GM19463 (cell line): ENCODE results near the gene TBC1D28.
A peak's percentile ranks its signal among the peaks of the same experiment; 100 is the strongest.
"Not testable (repeated sequence)": the region's sequence is repeated elsewhere in the genome, so short reads cannot be mapped to it uniquely, and the experiment has no call there.

ENCODE experiments used
- ATAC-seq: cut with Tn5 transposase; IDR thresholded peaks from one replicate; pipeline ENCODE4 v1.9.1; 2021; ENCODE audit warnings: mild to moderate bottlenecking, moderate library complexity; ENCODE audit not compliant: unreplicated experiment

The TBC1D28 gene

GRCh38 chr17:18644291-18644690 lies at the start of gene TBC1D28:
Gene TBC1D28 (minus strand): TSS chr17:18644391. CDS start chr17:18641352, 3,039 bp downstream.
- not testable (repeated sequence) for ATAC-seq

GRCh38 chr17:18682668-18683067 lies 38.5 kb upstream of the TBC1D28 start:
- ATAC-seq, result not testable (repeated sequence)

DNA sequence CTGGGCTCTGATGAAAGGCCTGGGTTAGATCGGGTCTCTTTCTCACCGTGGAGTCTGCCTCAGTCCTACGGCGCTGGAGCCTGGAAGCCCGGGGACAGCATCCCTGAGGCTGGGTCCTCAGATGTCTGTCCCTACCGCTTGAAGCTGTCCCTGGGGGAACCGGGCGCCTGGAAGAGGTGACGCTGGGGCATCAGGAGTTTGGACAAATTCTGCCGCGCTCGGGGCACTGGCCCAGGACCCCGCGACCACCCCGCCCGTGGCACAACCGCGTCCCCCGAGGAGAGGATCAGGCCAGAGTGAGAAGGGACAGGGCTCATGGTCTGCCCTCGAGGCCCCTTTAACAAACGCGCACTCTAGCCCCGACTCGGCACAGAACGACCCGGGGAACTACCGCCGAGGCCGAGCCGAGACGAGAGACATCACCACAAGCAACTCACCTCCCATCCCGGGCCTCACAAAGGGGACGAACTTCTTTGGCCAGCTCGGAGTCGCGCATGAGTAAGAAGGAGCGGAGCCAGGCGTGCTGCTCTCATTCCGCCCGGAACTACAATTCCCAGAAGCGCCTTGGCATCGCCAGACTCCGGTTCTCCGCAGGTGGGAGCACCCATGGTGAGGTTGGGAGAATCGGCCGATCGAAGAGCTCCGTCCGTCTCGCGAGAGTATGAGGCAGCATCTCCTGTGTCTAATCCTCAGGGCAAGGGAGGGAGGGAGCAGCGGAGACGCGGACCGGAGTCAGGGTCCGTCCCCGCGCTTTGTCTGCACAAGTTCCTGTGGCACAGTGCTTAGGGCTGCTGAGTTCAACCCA lies 37.8 kb upstream of the TBC1D28 start, which contains the start of gene FOXO3B:
FOXO3B (minus strand) TSS at position 548 of the 805 bp plus-strand sequence. CDS start 663 bp downstream, outside the sequence.
- ATAC-seq, result peak; percentile 95

DNA sequence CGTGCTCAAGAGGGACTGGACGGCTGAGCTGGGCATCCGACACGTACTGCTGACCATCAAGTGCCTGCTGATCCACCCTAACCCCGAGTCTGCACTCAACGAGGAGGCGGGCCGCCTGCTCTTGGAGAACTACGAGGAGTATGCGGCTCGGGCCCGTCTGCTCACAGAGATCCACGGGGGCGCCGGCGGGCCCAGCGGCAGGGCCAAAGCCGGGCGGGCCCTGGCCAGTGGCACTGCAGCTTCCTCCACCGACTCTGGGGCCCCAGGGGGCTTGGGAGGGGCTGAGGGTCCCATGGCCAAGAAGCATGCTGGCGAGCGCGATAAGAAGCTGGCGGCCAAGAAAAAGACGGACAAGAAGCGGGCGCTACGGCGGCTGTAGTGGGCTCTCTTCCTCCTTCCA lies 33.2 kb upstream of the TBC1D28 start:
- ATAC-seq, result not testable (repeated sequence)

DNA sequence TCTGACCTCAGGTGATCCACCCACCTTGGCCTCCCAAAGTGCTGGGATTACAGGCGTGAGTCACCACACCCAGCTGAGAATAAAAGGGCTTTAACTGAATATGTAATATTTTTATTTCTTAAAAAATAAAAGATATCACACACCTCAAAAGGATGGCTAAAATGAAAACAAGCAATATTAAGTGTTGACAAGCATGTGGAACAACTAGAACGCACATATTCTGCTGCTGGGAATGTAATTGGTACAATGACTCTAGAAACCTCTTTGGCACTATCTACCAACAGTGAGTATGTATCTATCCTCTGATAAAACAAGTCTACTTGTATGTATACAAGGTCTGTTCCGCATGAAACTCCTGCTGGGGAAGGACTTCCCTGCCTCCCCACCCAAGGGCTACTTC lies 32.7 kb upstream of the TBC1D28 start:
- not testable (repeated sequence) for ATAC-seq

DNA sequence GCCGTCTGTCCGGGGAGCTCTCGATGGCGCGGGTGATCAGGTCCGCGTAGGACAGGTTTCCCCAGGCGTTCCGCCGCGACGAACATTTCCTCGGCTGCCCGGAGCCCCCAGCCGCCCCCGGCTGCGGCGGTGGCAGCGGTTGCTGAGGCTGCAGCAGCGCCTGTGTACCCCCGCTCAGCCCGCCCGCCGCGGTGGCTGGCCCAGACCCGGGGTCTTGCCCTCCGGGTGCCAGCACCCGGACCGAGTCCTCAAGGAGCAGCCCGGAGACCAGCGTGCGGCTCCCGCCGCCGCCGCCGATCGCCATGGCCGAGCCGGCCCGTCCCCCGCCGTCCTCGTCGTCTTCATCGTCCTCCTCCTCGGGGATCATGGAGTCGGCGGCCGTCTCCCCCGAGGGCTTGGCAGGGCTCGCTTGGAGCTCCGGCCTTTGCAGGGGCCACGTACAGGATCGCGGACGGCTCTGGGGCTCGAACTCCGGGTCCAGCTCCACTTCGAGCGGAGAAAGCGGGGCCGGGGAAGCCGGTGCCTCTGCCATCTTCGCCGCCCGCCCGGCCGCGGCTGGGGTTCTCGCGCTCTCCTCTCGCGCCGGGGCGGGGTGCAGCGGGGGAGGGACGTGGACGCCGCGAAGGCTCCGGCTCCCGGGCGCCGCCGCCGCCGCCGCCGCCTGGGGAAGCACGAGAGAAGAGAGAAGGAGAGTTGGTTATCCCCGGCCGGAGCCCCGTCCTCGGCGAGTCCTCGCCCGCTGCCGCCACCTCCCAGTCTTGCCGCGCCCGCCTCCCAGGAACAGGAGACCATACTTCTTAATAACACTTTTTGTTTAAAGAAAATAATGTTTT lies 28.4 kb upstream of the TBC1D28 start:
- not testable (repeated sequence) for ATAC-seq

DNA sequence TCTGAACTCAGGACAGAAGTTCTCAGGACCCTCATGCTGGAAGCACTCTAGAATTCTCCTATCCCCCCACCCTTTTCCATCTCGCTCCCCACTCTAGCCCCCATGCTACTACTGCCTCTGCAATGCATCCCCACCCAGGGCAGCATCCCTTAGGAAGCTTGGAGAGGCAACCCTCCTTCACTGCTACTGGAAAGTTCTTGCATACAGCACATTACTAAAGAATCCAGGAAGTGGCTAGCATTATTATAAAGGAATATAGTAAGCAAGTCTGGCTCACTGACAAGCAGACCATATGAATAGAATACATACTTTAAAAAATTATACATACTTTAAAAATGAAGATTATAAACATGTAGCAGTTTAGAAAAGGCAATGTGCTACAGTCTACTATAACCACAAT lies 24.4 kb upstream of the TBC1D28 start:
- ATAC-seq, result not testable (repeated sequence)

GRCh38 chr17:18667535-18667934 lies 23.3 kb upstream of the TBC1D28 start:
- ATAC-seq, result not testable (repeated sequence)

DNA sequence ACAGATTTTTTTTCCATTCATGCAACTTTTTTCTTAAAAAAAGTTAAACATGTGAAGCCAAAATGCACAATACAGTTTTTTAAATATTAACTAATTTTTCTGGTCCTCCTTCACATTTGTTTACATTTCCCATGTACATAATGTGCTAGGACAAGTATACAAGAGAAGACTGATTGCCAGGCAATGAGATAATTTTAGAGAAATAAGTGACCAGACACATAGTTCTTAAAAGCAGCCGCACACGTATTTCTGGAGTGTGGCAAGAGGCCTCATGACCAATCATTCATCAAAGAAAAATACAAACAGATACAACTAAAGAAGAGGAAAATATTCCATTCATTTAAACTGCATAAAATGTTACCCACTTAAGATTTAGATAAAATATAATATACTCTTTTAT lies 22.1 kb upstream of the TBC1D28 start:
- not testable (repeated sequence) for ATAC-seq

DNA sequence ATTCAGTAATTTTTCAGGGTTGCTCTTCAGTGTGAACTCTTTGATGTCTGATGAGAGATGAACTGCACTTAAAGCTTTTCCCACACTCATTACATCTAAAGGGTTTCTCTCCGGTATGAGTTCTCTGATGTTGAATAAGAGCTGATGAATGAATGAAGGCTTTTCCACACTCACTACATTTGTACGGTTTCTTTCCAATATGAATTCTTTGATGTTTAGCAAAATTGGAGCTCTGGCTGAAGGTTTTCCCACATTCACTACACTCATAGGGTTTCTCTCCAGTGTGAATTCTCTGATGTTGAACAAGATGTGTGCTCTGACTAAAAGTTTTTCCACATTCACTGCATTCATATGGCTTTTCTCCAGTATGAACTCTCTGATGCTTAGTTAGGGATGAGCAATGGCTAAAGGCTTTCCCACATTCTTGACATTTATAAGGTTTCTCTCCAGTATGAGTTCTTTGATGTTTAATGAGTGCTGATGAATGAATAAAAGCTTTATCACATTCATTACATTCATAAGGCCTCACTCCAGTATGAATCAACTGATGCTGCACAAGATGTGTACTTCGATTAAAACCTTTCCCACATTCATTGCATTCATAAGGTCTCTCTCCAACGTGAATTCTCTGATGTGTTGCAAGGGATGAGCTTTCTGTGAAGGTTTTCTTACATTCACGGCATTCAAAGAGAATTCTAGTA lies 17.9 kb upstream of the TBC1D28 start:
- not testable (repeated sequence) for ATAC-seq

DNA sequence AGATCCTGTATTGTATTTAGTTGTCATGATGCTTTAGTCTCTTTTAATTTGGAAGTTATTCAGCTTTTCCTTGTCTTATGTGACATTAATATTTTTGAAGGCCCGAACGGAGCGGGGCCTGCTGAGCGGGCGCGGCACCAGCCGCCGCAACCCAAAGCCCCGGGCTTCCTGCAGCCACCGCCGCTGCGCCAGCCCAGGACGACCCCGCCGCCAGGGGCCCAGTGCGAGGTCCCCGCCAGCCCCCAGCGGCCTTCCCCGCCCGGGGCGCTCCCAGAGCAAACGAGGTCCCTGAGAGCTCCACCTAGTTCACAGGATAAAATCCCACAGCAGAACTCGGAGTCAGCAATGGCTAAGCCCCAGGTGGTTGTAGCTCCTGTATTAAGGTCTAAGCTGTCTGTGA lies 5.9 kb upstream of the TBC1D28 start:
- not testable (repeated sequence) for ATAC-seq

DNA sequence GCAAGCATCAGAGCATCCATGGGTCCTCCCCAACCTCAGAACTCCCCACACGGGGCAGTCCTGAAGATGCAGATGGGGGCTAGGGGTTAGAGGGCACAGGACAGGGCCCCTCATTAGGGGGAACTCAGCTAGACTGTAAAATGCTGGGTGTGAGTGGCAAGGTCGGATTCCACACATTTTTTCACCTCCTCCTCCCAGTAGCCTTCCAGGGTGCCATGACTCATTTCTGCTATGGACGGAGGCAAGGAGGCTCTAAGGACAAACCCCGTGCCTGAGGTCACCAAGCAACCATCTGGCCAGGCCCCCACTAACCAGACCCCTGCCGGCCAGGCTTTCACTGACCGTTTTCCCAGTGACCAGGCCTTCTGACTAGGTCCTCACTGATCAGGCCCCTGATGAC lies 1.1 kb downstream of the TBC1D28 start:
- ATAC-seq, result not testable (repeated sequence)

DNA sequence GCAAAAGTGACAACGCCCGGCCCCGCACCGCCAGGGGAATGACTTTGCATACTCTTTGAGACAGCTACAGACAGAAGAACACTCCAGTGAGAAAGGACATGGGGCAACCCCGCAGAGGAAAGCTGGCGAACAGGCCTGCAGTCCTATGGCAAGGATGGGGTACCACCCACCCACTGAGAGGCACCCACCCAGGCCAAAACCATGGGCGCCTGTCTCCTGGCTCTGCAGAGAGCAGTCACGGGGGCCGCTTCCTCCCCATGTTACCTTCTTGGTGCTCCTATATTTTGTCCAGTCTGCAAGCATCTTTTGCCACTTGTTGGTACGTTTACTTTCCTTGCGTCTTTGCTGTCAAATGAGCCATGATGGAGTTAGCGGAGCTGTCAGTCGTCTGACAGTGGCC lies 5.8 kb downstream of the TBC1D28 start:
- ATAC-seq, result not testable (repeated sequence)

DNA sequence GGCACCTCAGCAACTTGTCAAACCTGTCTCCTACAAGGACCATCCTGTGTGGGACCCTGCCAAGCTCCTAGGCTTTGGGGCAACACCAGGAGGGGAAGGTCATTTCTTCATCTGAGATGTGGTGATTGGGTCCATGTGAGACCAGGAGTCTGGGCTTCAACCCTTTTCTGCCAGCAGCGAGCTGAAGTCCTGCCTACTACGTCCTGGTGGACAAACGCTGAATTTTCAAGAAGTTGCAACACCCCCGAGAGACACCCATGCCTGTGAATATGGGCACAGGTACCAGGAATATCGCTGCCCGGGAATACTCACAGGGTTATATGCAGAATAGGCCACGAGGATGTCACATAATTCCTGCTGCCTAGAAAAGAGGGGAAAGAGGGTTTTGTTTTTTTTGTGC lies 8.0 kb downstream of the TBC1D28 start:
- not testable (repeated sequence) for ATAC-seq

GRCh38 chr17:18635773-18636172 lies 8.4 kb downstream of the TBC1D28 start:
- ATAC-seq, result not testable (repeated sequence)

- ATAC-seq, result not testable (repeated sequence)
These were observed 9.5 kb downstream of the TBC1D28 start for GRCh38 chr17:18634550-18635263.

DNA sequence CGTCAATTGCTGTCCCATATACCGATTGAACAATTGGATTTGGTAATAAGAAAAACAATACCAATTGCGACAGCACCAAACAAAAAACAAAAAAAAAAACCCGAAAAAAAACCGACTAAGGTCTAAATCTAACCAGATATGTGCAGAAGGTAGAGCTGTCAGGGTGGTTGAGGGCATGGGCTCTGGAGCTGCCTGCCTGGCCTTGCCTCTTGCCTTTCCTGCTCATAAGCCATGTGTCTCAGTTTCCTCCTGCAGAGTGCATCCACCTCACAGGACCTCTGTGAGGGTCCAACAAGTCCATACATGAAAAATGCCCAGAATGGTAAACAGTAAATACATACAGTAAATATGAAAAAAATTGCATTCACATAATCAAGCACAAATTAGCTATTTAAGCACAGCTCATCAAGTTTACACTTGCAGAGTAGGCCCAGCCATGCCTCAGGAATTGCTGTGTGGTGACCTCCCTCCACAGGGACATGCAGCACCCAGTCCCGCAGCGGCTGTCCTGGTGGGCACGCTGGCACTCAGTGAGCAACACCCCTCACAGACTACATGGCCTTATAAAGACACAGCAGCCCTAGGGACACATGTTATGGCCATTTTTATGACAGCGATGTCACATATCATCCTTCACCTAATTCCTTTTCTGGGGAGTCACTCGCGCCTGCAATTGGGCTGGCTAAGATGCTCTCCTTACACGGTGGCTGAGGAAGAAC lies 17.9 kb downstream of the TBC1D28 start:
- ATAC-seq, result no peak

GRCh38 chr17:18625509-18626104 lies 18.6 kb downstream of the TBC1D28 start:
- peak; percentile 61 for ATAC-seq

DNA sequence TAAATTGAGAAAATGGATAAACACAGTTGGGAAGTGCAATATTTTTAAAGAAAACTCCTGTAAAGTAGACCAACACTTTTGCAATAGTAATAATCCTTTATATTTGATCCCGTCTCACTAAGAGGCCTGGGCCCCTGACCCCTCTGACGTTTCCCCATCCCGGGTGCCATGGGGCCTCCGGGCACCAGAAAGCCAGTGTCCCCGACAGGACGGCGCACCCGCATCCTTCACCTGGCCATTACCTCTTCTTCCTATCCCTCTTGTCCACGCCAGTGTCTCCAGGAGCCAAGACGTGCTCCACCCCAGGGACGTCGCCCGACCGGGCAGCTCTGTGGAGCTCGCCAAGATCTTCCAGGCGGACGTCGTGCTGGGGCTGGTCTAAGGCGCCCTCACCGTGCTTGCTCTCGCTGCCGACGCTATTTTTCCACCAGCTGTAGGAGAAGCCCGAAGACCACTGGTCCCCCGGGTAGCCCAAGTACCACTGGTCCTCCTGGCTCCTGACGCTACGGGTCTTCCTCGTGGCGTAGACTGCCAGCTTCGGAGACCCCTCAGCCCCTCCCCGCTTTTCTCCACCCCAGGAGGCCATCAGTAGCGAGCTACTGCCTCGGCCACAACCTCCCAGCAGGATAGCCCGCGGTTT lies 19.2 kb downstream of the TBC1D28 start:
- not testable (repeated sequence) for ATAC-seq
